Measurements from ENCODE around the gene PTPRM.

GRCh38 chr18:8409151-8409550 is 842.0 kb downstream of the PTPRM start:
- TF ChIP-seq CTCF (IDR thresholded peaks at IDR 0.05; ENCODE audit: low read depth, low read length, poor library complexity, severe bottlenecking) = no peak
- no peak for TF ChIP-seq EZH2phosphoT487 (IDR thresholded peaks at IDR 0.05; ENCODE audit: borderline replicate concordance, low read length)
